CD4-positive, alpha-beta T cell treated with Interleukin-6 at 100 ng/mL for 8 hours (primary cell): Measurements from ENCODE around the gene WNK4.

Source experiments
- DNase-seq: peaks from one replicate; pipeline ENCODE4 v3.0.0-alpha.2; 2020; ENCODE audit warnings: mixed read lengths, low spot score

The WNK4 gene

GRCh38 chr17:42772945-42773289 is 7.5 kb upstream of the WNK4 start:
- no peak for DNase-seq

- peak; percentile 75 for DNase-seq
Measured at GRCh38 chr17:42773290-42774035, 6.9 kb upstream of the WNK4 start, which contains the start of gene VPS25. Gene VPS25, plus strand, starts transcription at chr17:42773449. Its CDS starts 27 bp downstream, at chr17:42773476.

GRCh38 chr17:42774066-42774745 is 6.2 kb upstream of the WNK4 start:
- no peak for DNase-seq

- DNase-seq, result no peak
Measured at GRCh38 chr17:42775534-42776098, 4.8 kb upstream of the WNK4 start.

GRCh38 chr17:42778570-42778969 is 1.8 kb upstream of the WNK4 start:
- no peak for DNase-seq

- DNase-seq, result no peak
Measured at GRCh38 chr17:42779304-42779935, 990 bp upstream of the WNK4 start.

GRCh38 chr17:42780851-42781638 is 635 bp downstream of the WNK4 start:
- no peak for DNase-seq

- DNase-seq, result no peak
Measured at GRCh38 chr17:42781639-42782165, 1.3 kb downstream of the WNK4 start.

- DNase-seq, result no peak
Measured at GRCh38 chr17:42782166-42783061, 2.0 kb downstream of the WNK4 start.

- DNase-seq, result no peak
Measured at GRCh38 chr17:42783062-42783790, 2.8 kb downstream of the WNK4 start.

GRCh38 chr17:42783791-42784138 is 3.4 kb downstream of the WNK4 start:
- DNase-seq, result no peak

- no peak for DNase-seq
Measured at GRCh38 chr17:42784409-42784808, 4.0 kb downstream of the WNK4 start.

GRCh38 chr17:42784811-42785592 is 4.6 kb downstream of the WNK4 start:
- DNase-seq, result no peak

- no peak for DNase-seq
Measured at GRCh38 chr17:42787266-42787665, 6.9 kb downstream of the WNK4 start.

GRCh38 chr17:42791948-42792347 is 11.5 kb downstream of the WNK4 start:
- no peak for DNase-seq

GRCh38 chr17:42792545-42792944 is 12.1 kb downstream of the WNK4 start:
- DNase-seq, result no peak

GRCh38 chr17:42795061-42795460 is 14.7 kb downstream of the WNK4 start:
- no peak for DNase-seq

- DNase-seq, result no peak
Measured at GRCh38 chr17:42795465-42795864, 15.1 kb downstream of the WNK4 start.

GRCh38 chr17:42796066-42796758 is 15.8 kb downstream of the WNK4 start:
- DNase-seq, result no peak
